PC-3 (cell line): ENCODE measurements around the gene ABLIM2. TPM values are rescaled to one million over a fixed set of nuclear protein-coding genes. Genes with fewer than 3 reads are reported as not detected.

Experiments used
- ATAC-seq: fragments of 200-7000 bp; cut with Tn5 transposase; 2 replicates; pipeline ENCODE4 v1.9.1; 2020; ENCODE audit warnings: mild to moderate bottlenecking, moderate library complexity
- BruUV-seq: library from RNA; stranded (reverse); fragments of 400-500 nt; replicated peaks from 2 replicates; lab custom pipeline; 2021; lab: Mats Ljungman, UMichigan
- CTCF ChIA-PET: fragments of 300-600 bp; sonication (Branson Sonifier 250); formaldehyde crosslinking; loops from one replicate; lab custom pipeline; 2022; ENCODE audit warnings: antibody characterized with exemption; lab: Charles Lee
- POLR2A ChIA-PET: fragments of 300-600 bp; sonication (Branson Sonifier 250); formaldehyde crosslinking; loops from one replicate; lab custom pipeline; 2022; ENCODE audit warnings: antibody characterized with exemption; ENCODE audit not compliant: unreplicated experiment; lab: Charles Lee
- DNase-seq: peaks from one replicate; pipeline ENCODE4 v3.0.0-alpha.2; 2015
- H2AFZ ChIP-seq: fragments of 300-600 bp; sonication (generic); 2 replicates; pipeline ENCODE4 v1.6.0; 2016; ENCODE audit warnings: antibody characterized with exemption, low read length
- H3F3A ChIP-seq: fragments of 300-600 bp; sonication (generic); one replicate; pipeline ENCODE4 v1.6.0; 2017; ENCODE audit warnings: antibody characterized with exemption, low read length, control low read depth, mild to moderate bottlenecking; ENCODE audit not compliant: unreplicated experiment
- H3K27ac ChIP-seq: fragments of 300-600 bp; sonication (generic); 2 replicates; pipeline ENCODE4 v1.5.1; 2016; ENCODE audit warnings: mild to moderate bottlenecking, low read length
- H3K27me3 ChIP-seq: fragments of 300-600 bp; sonication (generic); 2 replicates; pipeline ENCODE4 v1.6.1; 2016; ENCODE audit warnings: low read length, mixed read lengths
- H3K36me3 ChIP-seq: fragments of 300-600 bp; sonication (generic); 2 replicates; pipeline ENCODE4 v1.6.1; 2016; ENCODE audit warnings: low read depth, mixed run types, low read length, mixed read lengths
- H3K4me1 ChIP-seq: fragments of 300-600 bp; sonication (generic); 2 replicates; pipeline ENCODE4 v1.5.1; 2016; ENCODE audit warnings: low read length; ENCODE audit not compliant: insufficient read depth
- H3K4me2 ChIP-seq: fragments of 300-600 bp; sonication (generic); 2 replicates; pipeline ENCODE4 v1.6.0; 2016; ENCODE audit warnings: low read length
- H3K4me3 ChIP-seq: fragments of 300-600 bp; sonication (generic); 2 replicates; pipeline ENCODE4 v1.5.1; 2016; ENCODE audit warnings: mild to moderate bottlenecking, low read length, mixed read lengths
- H3K79me2 ChIP-seq: fragments of 300-600 bp; sonication (generic); 2 replicates; pipeline ENCODE4 v1.6.1; 2017; ENCODE audit warnings: low read length, mixed read lengths
- H3K9ac ChIP-seq: fragments of 300-600 bp; sonication (generic); 2 replicates; pipeline ENCODE4 v1.6.0; 2016; ENCODE audit warnings: mild to moderate bottlenecking, low read length
- H3K9me2 ChIP-seq: fragments of 300-600 bp; sonication (generic); replicated peaks from 2 replicates; pipeline ENCODE4 v1.6.1; 2016; ENCODE audit warnings: mixed run types, low read length, mixed read lengths
- H3K9me3 ChIP-seq: fragments of 300-600 bp; sonication (generic); 2 replicates; pipeline ENCODE4 v1.6.1; 2016; ENCODE audit warnings: low read length, mixed read lengths
- H4K20me1 ChIP-seq: fragments of 300-600 bp; sonication (generic); 2 replicates; pipeline ENCODE4 v1.6.1; 2016; ENCODE audit warnings: low read length, mixed read lengths
- CTCF ChIP-seq: fragments of 300-600 bp; sonication (generic); conservative IDR thresholded peaks from 2 replicates; pipeline ENCODE4 v1.5.1; 2017; ENCODE audit warnings: antibody characterized with exemption, low read depth, mild to moderate bottlenecking, low read length
- EZH2 ChIP-seq: fragments of 300-600 bp; sonication (generic); IDR thresholded peaks from one replicate; pipeline ENCODE4 v1.6.1; 2017; ENCODE audit warnings: antibody characterized with exemption, mild to moderate bottlenecking, low read length; ENCODE audit not compliant: unreplicated experiment
- EZH2phosphoT487 ChIP-seq: fragments of 300-600 bp; sonication (generic); IDR thresholded peaks from 2 replicates; pipeline ENCODE4 v1.6.1; 2018; ENCODE audit warnings: mild to moderate bottlenecking, antibody characterized with exemption, low read length, borderline replicate concordance
- intact Hi-C: fragments of 100-400 bp; cut with micrococcal nuclease; formaldehyde crosslinking; loops from 2 replicates; pipeline ENCODE4 v1.9.0; 2023
- total RNA-seq: library from RNA; depleted of rRNA; stranded (reverse); fragments of >200 nt; gene quantifications from 2 replicates; pipeline ENCODE4 v1.2.3, GENCODE V29; 2014

ABLIM2 gene
- total RNA-seq, 1 experiment from 2014 or later, result 3.2 TPM

GRCh38 chr4:7964459-7964858 is 194.2 kb downstream of the ABLIM2 start:
- H4K20me1 ChIP-seq, result no peaks in the 10 kb centered on the region
- DNase-seq (peak; percentile 26), ATAC-seq (peak; percentile 23; the same call in 1 of the 2 replicates)
- no peaks in the 10 kb centered on the region for H3K9me3 ChIP-seq
- H3K79me2 ChIP-seq, result no peaks in the 10 kb centered on the region
- TF ChIP-seq EZH2phosphoT487 (no peak), CTCF (0 out of 2 replicates have a peak, but pooled peaks have one; percentile 15)
- H3K4me2 ChIP-seq, result peak overlapping the region; percentile 22; the same call in 1 of the 2 replicates
- no peaks in the 10 kb centered on the region for H3F3A ChIP-seq
- POLR2A ChIA-PET, result no interaction called here
- peaks cover 36% of the 10 kb centered on the region for H3K4me1 ChIP-seq
- peak overlapping the region; percentile 43 for H3K27ac ChIP-seq
- no peak overlapping the region for H3K4me3 ChIP-seq
- H3K9me2 ChIP-seq, result no peaks in the 10 kb centered on the region
- intact Hi-C loops, result no loop called here
- H3K27me3 ChIP-seq, result no peaks in the 10 kb centered on the region
- H3K9ac ChIP-seq, result 0 out of 2 replicates have a peak overlapping the region, but pooled peaks have one; percentile 0
- BruUV-seq, result no TSS peak
- CTCF ChIA-PET, result no interaction called here
- H3K36me3 ChIP-seq, result no peaks in the 10 kb centered on the region
- 0 out of 2 replicates have a peak overlapping the region, but pooled peaks have one; percentile 17 for H2AFZ ChIP-seq

GRCh38 chr4:7963691-7964090 is 194.9 kb downstream of the ABLIM2 start:
- H3K9me3 ChIP-seq, result no peaks in the 10 kb centered on the region
- H3K4me3 ChIP-seq, result no peak overlapping the region
- ChIA-PET POLR2A (no interaction called here), CTCF (no interaction called here)
- no peak overlapping the region for H3K9ac ChIP-seq
- H4K20me1 ChIP-seq, result no peaks in the 10 kb centered on the region
- no TSS peak for BruUV-seq
- no peaks in the 10 kb centered on the region for H3K9me2 ChIP-seq
- no peaks in the 10 kb centered on the region for H3K36me3 ChIP-seq
- DNase-seq, result no peak
- H3K4me1 ChIP-seq, result peaks cover 32% of the 10 kb centered on the region
- H3K79me2 ChIP-seq, result no peaks in the 10 kb centered on the region
- intact Hi-C loops, result no loop called here
- no peak for ATAC-seq
- no peaks in the 10 kb centered on the region for H3F3A ChIP-seq
- H3K4me2 ChIP-seq, result no peak overlapping the region
- TF ChIP-seq CTCF (no peak), EZH2phosphoT487 (no peak), EZH2 (no peak)
- no peaks in the 10 kb centered on the region for H3K27me3 ChIP-seq
- H3K27ac ChIP-seq, result no peak overlapping the region
- H2AFZ ChIP-seq, result no peak overlapping the region

GRCh38 chr4:7962609-7963508 is 195.8 kb downstream of the ABLIM2 start:
- H3K4me3 ChIP-seq, result no peak overlapping the region
- CTCF ChIA-PET, result no interaction called here
- POLR2A ChIA-PET, result no interaction called here
- intact Hi-C loops, result no loop called here
- no peaks in the 10 kb centered on the region for H4K20me1 ChIP-seq
- no peak overlapping the region for H3K27ac ChIP-seq
- no peaks in the 10 kb centered on the region for H3K9me3 ChIP-seq
- no peak overlapping the region for H2AFZ ChIP-seq
- no TSS peak for BruUV-seq
- no peaks in the 10 kb centered on the region for H3K79me2 ChIP-seq
- ATAC-seq (no peak), DNase-seq (no peak)
- H3F3A ChIP-seq, result no peaks in the 10 kb centered on the region
- H3K9me2 ChIP-seq, result no peaks in the 10 kb centered on the region
- TF ChIP-seq EZH2, result no peak
- no peak for TF ChIP-seq CTCF
- TF ChIP-seq EZH2phosphoT487, result no peak
- H3K4me1 ChIP-seq, result peaks cover 30% of the 10 kb centered on the region
- no peaks in the 10 kb centered on the region for H3K36me3 ChIP-seq
- no peaks in the 10 kb centered on the region for H3K27me3 ChIP-seq
- H3K4me2 ChIP-seq, result no peak overlapping the region
- H3K9ac ChIP-seq, result no peak overlapping the region
